Loucy (cell line): ENCODE data around the gene PANK1.

Experiments
- H2AFZ ChIP-seq: fragments of 200-600 bp; sonication (generic); 2 replicates; pipeline ENCODE4 v1.6.0; 2016; ENCODE audit warnings: antibody characterized with exemption, mild to moderate bottlenecking, low read length, moderate library complexity
- H3F3A ChIP-seq: fragments of 200-600 bp; 2 replicates; pipeline ENCODE4 v1.6.0; 2016; ENCODE audit warnings: antibody characterized with exemption, low read depth, mild to moderate bottlenecking
- H3K27me3 ChIP-seq: fragments of 200-600 bp; sonication (generic); 2 replicates; pipeline ENCODE4 v1.6.1; 2014; ENCODE audit warnings: low read length, mild to moderate bottlenecking; ENCODE audit not compliant: insufficient read depth, poor library complexity, severe bottlenecking
- H3K36me3 ChIP-seq: fragments of 200-600 bp; sonication (generic); 2 replicates; pipeline ENCODE4 v1.6.1; 2016; ENCODE audit warnings: low read length; ENCODE audit not compliant: insufficient read depth
- H3K4me1 ChIP-seq: fragments of 200-600 bp; sonication (generic); 2 replicates; pipeline ENCODE4 v1.5.1; 2014; ENCODE audit warnings: low read length, mild to moderate bottlenecking; ENCODE audit not compliant: insufficient read depth, poor library complexity, severe bottlenecking
- H3K4me2 ChIP-seq: fragments of 200-600 bp; sonication (generic); 2 replicates; pipeline ENCODE4 v1.6.0; 2014; ENCODE audit warnings: antibody characterized with exemption, low read length, low read depth, mild to moderate bottlenecking; ENCODE audit not compliant: poor library complexity, severe bottlenecking
- H3K4me3 ChIP-seq: fragments of 200-600 bp; sonication (generic); 2 replicates; pipeline ENCODE4 v1.5.1; 2014; ENCODE audit warnings: low read length, mild to moderate bottlenecking, mixed read lengths; ENCODE audit not compliant: poor library complexity, severe bottlenecking
- H3K79me2 ChIP-seq: fragments of 200-600 bp; sonication (generic); 2 replicates; pipeline ENCODE4 v1.6.1; 2014; ENCODE audit warnings: low read length; ENCODE audit not compliant: insufficient read depth
- H3K9ac ChIP-seq: fragments of 200-600 bp; sonication (generic); 2 replicates; pipeline ENCODE4 v1.6.0; 2014; ENCODE audit warnings: mild to moderate bottlenecking, low read depth, low read length, moderate library complexity; ENCODE audit not compliant: poor library complexity, severe bottlenecking
- H3K9me2 ChIP-seq: fragments of 200-600 bp; sonication (generic); replicated peaks from 2 replicates; pipeline ENCODE4 v1.6.1; 2016; ENCODE audit warnings: low read depth, low read length, mixed read lengths
- H3K9me3 ChIP-seq: fragments of 200-600 bp; sonication (generic); 2 replicates; pipeline ENCODE4 v1.6.1; 2014; ENCODE audit warnings: mild to moderate bottlenecking, antibody characterized with exemption, low read length, low read depth; ENCODE audit not compliant: insufficient read depth
- H4K20me1 ChIP-seq: fragments of 200-600 bp; sonication (generic); 2 replicates; pipeline ENCODE4 v1.6.0; 2014; ENCODE audit warnings: antibody characterized with exemption, low read length, mild to moderate bottlenecking; ENCODE audit not compliant: insufficient read depth, poor library complexity, severe bottlenecking
- EZH2phosphoT487 ChIP-seq: fragments of 200-600 bp; IDR thresholded peaks from 2 replicates; pipeline ENCODE4 v1.6.1; 2018; ENCODE audit warnings: antibody characterized with exemption, mild to moderate bottlenecking, moderate library complexity, borderline replicate concordance
- TF ChIP-seq, protein P1 (sequence below): fragments of 200-600 bp; sonication (generic); conservative IDR thresholded peaks from 2 replicates; pipeline ENCODE4 v1.5.1; 2014; ENCODE audit warnings: mild to moderate bottlenecking, antibody characterized with exemption, low read length

PANK1 gene

DNA sequence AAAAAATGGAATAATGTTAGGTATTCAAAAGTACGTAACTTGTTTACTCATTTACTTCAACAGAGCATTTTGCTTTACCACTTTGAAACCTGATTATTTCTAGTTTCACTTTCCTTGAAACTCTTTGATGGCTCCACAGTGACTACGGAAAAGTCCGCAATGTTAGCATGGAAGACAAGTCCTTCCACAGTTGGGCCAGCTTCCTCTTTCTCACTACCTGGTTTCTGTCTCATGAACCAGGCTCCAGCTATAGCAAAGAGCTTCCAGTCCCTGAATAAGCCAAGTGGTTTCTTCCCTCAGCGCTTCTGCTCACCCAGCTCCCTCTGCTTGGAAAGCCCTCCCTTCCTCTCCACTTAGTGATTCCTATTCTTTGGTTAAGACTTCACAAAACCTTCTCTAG, 64.8 kb downstream of the PANK1 start:
- H3K27me3 ChIP-seq, result no peaks in the 10 kb centered on the region
- H3K4me2 ChIP-seq, result no peak overlapping the region
- H3K4me1 ChIP-seq, result no peaks in the 10 kb centered on the region
- no peak overlapping the region for H2AFZ ChIP-seq
- no peaks in the 10 kb centered on the region for H3K9me3 ChIP-seq
- no peaks in the 10 kb centered on the region for H3K9me2 ChIP-seq
- H3F3A ChIP-seq, result no peaks in the 10 kb centered on the region
- TF ChIP-seq, protein P1, sequence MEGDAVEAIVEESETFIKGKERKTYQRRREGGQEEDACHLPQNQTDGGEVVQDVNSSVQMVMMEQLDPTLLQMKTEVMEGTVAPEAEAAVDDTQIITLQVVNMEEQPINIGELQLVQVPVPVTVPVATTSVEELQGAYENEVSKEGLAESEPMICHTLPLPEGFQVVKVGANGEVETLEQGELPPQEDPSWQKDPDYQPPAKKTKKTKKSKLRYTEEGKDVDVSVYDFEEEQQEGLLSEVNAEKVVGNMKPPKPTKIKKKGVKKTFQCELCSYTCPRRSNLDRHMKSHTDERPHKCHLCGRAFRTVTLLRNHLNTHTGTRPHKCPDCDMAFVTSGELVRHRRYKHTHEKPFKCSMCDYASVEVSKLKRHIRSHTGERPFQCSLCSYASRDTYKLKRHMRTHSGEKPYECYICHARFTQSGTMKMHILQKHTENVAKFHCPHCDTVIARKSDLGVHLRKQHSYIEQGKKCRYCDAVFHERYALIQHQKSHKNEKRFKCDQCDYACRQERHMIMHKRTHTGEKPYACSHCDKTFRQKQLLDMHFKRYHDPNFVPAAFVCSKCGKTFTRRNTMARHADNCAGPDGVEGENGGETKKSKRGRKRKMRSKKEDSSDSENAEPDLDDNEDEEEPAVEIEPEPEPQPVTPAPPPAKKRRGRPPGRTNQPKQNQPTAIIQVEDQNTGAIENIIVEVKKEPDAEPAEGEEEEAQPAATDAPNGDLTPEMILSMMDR, result no peak
- TF ChIP-seq EZH2phosphoT487, result no peak
- H3K36me3 ChIP-seq, result no peaks in the 10 kb centered on the region
- H3K9ac ChIP-seq, result no peak overlapping the region
- no peaks in the 10 kb centered on the region for H3K79me2 ChIP-seq
- H4K20me1 ChIP-seq, result no peaks in the 10 kb centered on the region
- H3K4me3 ChIP-seq, result no peak overlapping the region

DNA sequence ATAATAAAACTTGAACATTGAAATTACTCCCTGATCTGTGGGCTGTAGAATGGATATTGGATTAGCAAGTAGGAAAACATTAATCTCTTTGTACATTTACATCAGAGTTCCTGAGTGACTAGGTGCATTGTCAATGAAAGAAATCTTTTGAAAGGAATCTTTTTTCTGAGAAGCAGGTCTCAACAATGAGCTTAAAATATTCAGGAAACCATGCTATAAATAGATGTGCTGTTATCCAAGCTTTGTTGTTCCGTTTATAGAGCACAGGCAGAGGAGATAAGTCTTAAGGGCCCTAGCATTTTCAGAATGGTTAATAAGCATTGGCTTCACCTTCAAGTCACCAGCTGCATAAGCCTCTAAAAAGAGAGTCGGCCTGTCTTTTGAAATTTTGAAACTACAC, 68.3 kb downstream of the PANK1 start:
- H3K9me2 ChIP-seq, result no peaks in the 10 kb centered on the region
- no peaks in the 10 kb centered on the region for H3F3A ChIP-seq
- H3K79me2 ChIP-seq, result no peaks in the 10 kb centered on the region
- no peak overlapping the region for H3K4me2 ChIP-seq
- H3K36me3 ChIP-seq, result no peaks in the 10 kb centered on the region
- H2AFZ ChIP-seq, result no peak overlapping the region
- H4K20me1 ChIP-seq, result no peaks in the 10 kb centered on the region
- no peak overlapping the region for H3K4me3 ChIP-seq
- H3K9me3 ChIP-seq, result no peaks in the 10 kb centered on the region
- TF ChIP-seq EZH2phosphoT487, result no peak
- TF ChIP-seq, protein P1, result no peak
- H3K9ac ChIP-seq, result no peak overlapping the region
- H3K27me3 ChIP-seq, result no peaks in the 10 kb centered on the region
- no peaks in the 10 kb centered on the region for H3K4me1 ChIP-seq

DNA sequence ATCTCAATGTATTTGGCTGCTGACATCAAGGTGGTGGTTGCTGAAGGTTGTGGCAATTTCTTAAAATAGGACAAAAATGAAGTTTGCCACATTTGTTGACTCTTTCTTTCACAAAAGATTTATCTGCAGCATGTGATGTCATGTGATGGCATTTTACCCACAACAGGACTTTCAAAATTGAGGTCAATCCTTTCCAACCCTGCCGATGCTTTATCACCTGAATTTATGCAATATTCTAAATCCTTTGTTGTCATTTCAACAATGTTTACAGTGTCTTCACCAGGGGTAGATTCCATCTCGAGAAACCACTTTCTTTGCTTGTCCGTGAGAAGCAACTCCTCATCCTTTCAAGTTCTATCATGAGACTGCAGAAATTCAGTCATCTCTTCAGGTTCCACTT, 69.0 kb downstream of the PANK1 start:
- Histone ChIP-seq H3K4me3 (no peak overlapping the region), H3K9ac (no peak overlapping the region)

More for the DNA sequence above, 69.0 kb downstream of the PANK1 start:
- no peaks in the 10 kb centered on the region for H3F3A ChIP-seq
- no peak overlapping the region for H2AFZ ChIP-seq
- no peak overlapping the region for H3K4me2 ChIP-seq
- no peaks in the 10 kb centered on the region for H3K79me2 ChIP-seq
- no peaks in the 10 kb centered on the region for H4K20me1 ChIP-seq
- no peaks in the 10 kb centered on the region for H3K9me3 ChIP-seq
- no peaks in the 10 kb centered on the region for H3K9me2 ChIP-seq
- no peaks in the 10 kb centered on the region for H3K27me3 ChIP-seq
- TF ChIP-seq, protein P1, result no peak
- no peak for TF ChIP-seq EZH2phosphoT487
- H3K4me1 ChIP-seq, result no peaks in the 10 kb centered on the region
- H3K36me3 ChIP-seq, result no peaks in the 10 kb centered on the region
